MM.1S (cell line): ENCODE results near the gene LRP10.

Experiments
- DNase-seq: peaks from one replicate; pipeline ENCODE4 v3.0.0-alpha.2; 2015
- H2AFZ ChIP-seq: fragments of 300-600 bp; sonication (generic); 2 replicates; pipeline ENCODE4 v1.6.0; 2016; ENCODE audit warnings: antibody characterized with exemption, low read length
- H3F3A ChIP-seq: fragments of 300-600 bp; sonication (generic); 2 replicates; pipeline ENCODE4 v1.6.1; 2016; ENCODE audit warnings: mild to moderate bottlenecking, antibody characterized with exemption, low read length, moderate library complexity, mixed read lengths; ENCODE audit not compliant: insufficient read depth
- H3K27ac ChIP-seq: fragments of 300-600 bp; sonication (generic); 2 replicates; pipeline ENCODE4 v1.5.1; 2016; ENCODE audit warnings: mild to moderate bottlenecking, low read length
- H3K27me3 ChIP-seq: fragments of 300-600 bp; sonication (generic); replicated peaks from 2 replicates; pipeline ENCODE4 v1.6.0; 2016; ENCODE audit warnings: low read length; ENCODE audit not compliant: insufficient read depth
- H3K36me3 ChIP-seq: fragments of 300-600 bp; sonication (generic); replicated peaks from 2 replicates; pipeline ENCODE4 v1.6.1; 2016; ENCODE audit warnings: mild to moderate bottlenecking, low read length, mixed read lengths; ENCODE audit not compliant: insufficient read depth
- H3K4me1 ChIP-seq: fragments of 300-600 bp; sonication (generic); 2 replicates; pipeline ENCODE4 v1.6.1; 2016; ENCODE audit warnings: low read length, mixed read lengths
- H3K4me2 ChIP-seq: fragments of 300-600 bp; sonication (generic); 2 replicates; pipeline ENCODE4 v1.6.0; 2016; ENCODE audit warnings: low read depth, low read length
- H3K4me3 ChIP-seq: fragments of 300-600 bp; sonication (generic); 2 replicates; pipeline ENCODE4 v1.5.1; 2016; ENCODE audit warnings: low read length, mixed read lengths
- H3K79me2 ChIP-seq: fragments of 300-600 bp; sonication (generic); 2 replicates; pipeline ENCODE4 v1.6.1; 2016; ENCODE audit warnings: mixed run types, low read length, mixed read lengths
- H3K9ac ChIP-seq: fragments of 300-600 bp; sonication (generic); 2 replicates; pipeline ENCODE4 v1.6.1; 2016; ENCODE audit warnings: low read length, mixed read lengths
- H3K9me2 ChIP-seq: fragments of 300-600 bp; sonication (generic); replicated peaks from 2 replicates; pipeline ENCODE4 v1.6.1; 2016; ENCODE audit warnings: mild to moderate bottlenecking, low read length, mixed read lengths; ENCODE audit not compliant: insufficient read depth
- H3K9me3 ChIP-seq: fragments of 300-600 bp; sonication (generic); replicated peaks from 2 replicates; pipeline ENCODE4 v1.6.1; 2016; ENCODE audit warnings: mild to moderate bottlenecking, low read length, mixed read lengths; ENCODE audit not compliant: insufficient read depth
- H4K20me1 ChIP-seq: fragments of 300-600 bp; sonication (generic); 2 replicates; pipeline ENCODE4 v1.6.1; 2016; ENCODE audit warnings: mild to moderate bottlenecking, low read length, moderate library complexity, mixed read lengths; ENCODE audit not compliant: insufficient read depth
- CTCF ChIP-seq: fragments of 300-600 bp; sonication (generic); IDR thresholded peaks from 2 replicates; pipeline ENCODE4 v1.5.1; 2016; ENCODE audit warnings: antibody characterized with exemption, low read length, mixed read lengths
- EZH2 ChIP-seq: fragments of 300-600 bp; sonication (generic); optimal IDR thresholded peaks from 2 replicates; pipeline ENCODE3; 2017; ENCODE audit warnings: low read depth, mild to moderate bottlenecking, antibody characterized with exemption, low read length, mixed read lengths
- EZH2phosphoT487 ChIP-seq: fragments of 300-600 bp; sonication (generic); IDR thresholded peaks from 2 replicates; pipeline ENCODE4 v1.6.1; 2018; ENCODE audit warnings: antibody characterized with exemption, low read length

LRP10 gene

GRCh38 chr14:22897357-22897756 lies 25.8 kb downstream of the LRP10 start:
- no peaks in the 10 kb centered on the region for H3K36me3 ChIP-seq
- no peak for DNase-seq
- H3F3A ChIP-seq, result no peaks in the 10 kb centered on the region
- H2AFZ ChIP-seq, result no peak overlapping the region
- H3K79me2 ChIP-seq, result no peaks in the 10 kb centered on the region
- H4K20me1 ChIP-seq, result no peaks in the 10 kb centered on the region
- no peaks in the 10 kb centered on the region for H3K9me3 ChIP-seq
- TF ChIP-seq CTCF, result no peak
- TF ChIP-seq EZH2phosphoT487, result no peak
- no peak for TF ChIP-seq EZH2
- H3K9me2 ChIP-seq, result no peaks in the 10 kb centered on the region
- no peaks in the 10 kb centered on the region for H3K27me3 ChIP-seq
- H3K4me3 ChIP-seq, result no peak overlapping the region
- no peak overlapping the region for H3K9ac ChIP-seq
- no peak overlapping the region for H3K4me2 ChIP-seq
- H3K27ac ChIP-seq, result no peak overlapping the region
- H3K4me1 ChIP-seq, result no peaks in the 10 kb centered on the region

GRCh38 chr14:22898302-22899090 lies 27.0 kb downstream of the LRP10 start:
- Histone ChIP-seq H3K27ac (no peak overlapping the region), H3K79me2 (no peaks in the 10 kb centered on the region), H3K9ac (no peak overlapping the region), H3K36me3 (no peaks in the 10 kb centered on the region), H3K4me3 (no peak overlapping the region), H3K4me2 (no peak overlapping the region), H3K4me1 (no peaks in the 10 kb centered on the region), H3K9me2 (no peaks in the 10 kb centered on the region), H3F3A (no peaks in the 10 kb centered on the region), H3K9me3 (no peaks in the 10 kb centered on the region), H2AFZ (no peak overlapping the region), H4K20me1 (no peaks in the 10 kb centered on the region), H3K27me3 (no peaks in the 10 kb centered on the region)
- no peak for DNase-seq
- TF ChIP-seq EZH2 (no peak), CTCF (no peak)

GRCh38 chr14:22900081-22900799 lies 28.7 kb downstream of the LRP10 start:
- Histone ChIP-seq H3K9me2 (no peaks in the 10 kb centered on the region), H3K9me3 (no peaks in the 10 kb centered on the region), H4K20me1 (no peaks in the 10 kb centered on the region), H3K4me3 (no peak overlapping the region), H3K4me1 (no peaks in the 10 kb centered on the region), H3K79me2 (no peaks in the 10 kb centered on the region), H3K9ac (no peak overlapping the region), H3K27me3 (no peaks in the 10 kb centered on the region), H3K27ac (no peak overlapping the region), H2AFZ (no peak overlapping the region), H3F3A (no peaks in the 10 kb centered on the region), H3K36me3 (no peaks in the 10 kb centered on the region), H3K4me2 (no peak overlapping the region)
- DNase-seq, result peak; percentile 23
- TF ChIP-seq EZH2 (no peak), CTCF (peak; percentile 35)
